Measurements from ENCODE around the gene FCAMR.

- no peak for TF ChIP-seq CTCF (conservative IDR thresholded peaks at IDR 0.05 in 1 of 2, IDR thresholded peaks at IDR 0.05 in 1 of 2; ENCODE audit: low read depth in 1 of 2, low read length in 2 of 2)
- TF ChIP-seq EZH2 (IDR thresholded peaks at IDR 0.05; ENCODE audit: low read length, missing control alignments): no peak
These were observed 8.0 kb upstream of the FCAMR start for GRCh38 chr1:206978259-206978658.
